HEK293 (cell line): ENCODE data around the gene BCL11B.

ENCODE experiments used
- GLI2 ChIP-seq: fragments of 450-650 bp; formaldehyde crosslinking; IDR thresholded peaks from 2 replicates; pipeline ENCODE4; 2017; ENCODE audit warnings: missing biosample characterization, missing genetic modification characterization, low read depth, borderline replicate concordance
- INSM2 ChIP-seq: fragments of 450-650 bp; formaldehyde crosslinking; IDR thresholded peaks from 2 replicates; pipeline ENCODE4 v1.5.1; 2016; ENCODE audit warnings: missing biosample characterization, missing genetic modification characterization
- KLF7 ChIP-seq: fragments of 450-650 bp; formaldehyde crosslinking; IDR thresholded peaks from 2 replicates; pipeline ENCODE4 v1.5.1; 2016; ENCODE audit warnings: missing biosample characterization, missing genetic modification characterization, borderline replicate concordance
- PBX3 ChIP-seq: sonication (generic); formaldehyde crosslinking; IDR thresholded peaks from 2 replicates; pipeline ENCODE4 v1.8.1; 2022; ENCODE audit warnings: mild to moderate bottlenecking, moderate library complexity, missing genetic modification reagents
- YY2 ChIP-seq: fragments of 450-650 bp; formaldehyde crosslinking; IDR thresholded peaks from 2 replicates; pipeline ENCODE4 v1.5.1; 2016; ENCODE audit warnings: missing biosample characterization, missing genetic modification characterization
- ZBTB20 ChIP-seq: fragments of 450-650 bp; formaldehyde crosslinking; IDR thresholded peaks from 2 replicates; pipeline ENCODE4 v1.5.1; 2016; ENCODE audit warnings: missing biosample characterization, missing genetic modification characterization
- ZBTB21 ChIP-seq: fragments of 450-650 bp; formaldehyde crosslinking; IDR thresholded peaks from 2 replicates; pipeline ENCODE4 v1.5.1; 2017; ENCODE audit warnings: missing biosample characterization, missing genetic modification characterization
- ZBTB26 ChIP-seq: fragments of 450-650 bp; formaldehyde crosslinking; optimal IDR thresholded peaks from 2 replicates; pipeline ENCODE3; 2016; ENCODE audit warnings: missing biosample characterization, mild to moderate bottlenecking, missing genetic modification characterization
- ZNF121 ChIP-seq: fragments of 450-650 bp; formaldehyde crosslinking; IDR thresholded peaks from 2 replicates; pipeline ENCODE4 v1.5.1; 2016; ENCODE audit warnings: missing biosample characterization, missing genetic modification characterization
- ZNF133 ChIP-seq: fragments of 450-650 bp; formaldehyde crosslinking; IDR thresholded peaks from 2 replicates; pipeline ENCODE4 v1.5.1; 2016; ENCODE audit warnings: missing biosample characterization, missing genetic modification characterization
- ZNF157 ChIP-seq: fragments of 450-650 bp; formaldehyde crosslinking; IDR thresholded peaks from 2 replicates; pipeline ENCODE4 v1.5.1; 2016; ENCODE audit warnings: missing biosample characterization, missing genetic modification characterization
- ZNF341 ChIP-seq: fragments of 450-650 bp; formaldehyde crosslinking; IDR thresholded peaks from 2 replicates; pipeline ENCODE4; 2016; ENCODE audit warnings: low read depth, missing biosample characterization, missing genetic modification characterization
- ZNF366 ChIP-seq: fragments of 450-650 bp; formaldehyde crosslinking; conservative IDR thresholded peaks from 2 replicates; pipeline ENCODE4 v1.5.1; 2016; ENCODE audit warnings: missing biosample characterization, missing genetic modification characterization
- ZNF449 ChIP-seq: fragments of 450-650 bp; formaldehyde crosslinking; IDR thresholded peaks from 2 replicates; pipeline ENCODE4 v1.5.1; 2017; ENCODE audit warnings: missing biosample characterization, mild to moderate bottlenecking, missing genetic modification characterization, moderate library complexity
- ZNF48 ChIP-seq: fragments of 450-650 bp; formaldehyde crosslinking; IDR thresholded peaks from 2 replicates; pipeline ENCODE4 v1.5.1; 2016; ENCODE audit warnings: missing biosample characterization, missing genetic modification characterization
- ZNF548 ChIP-seq: fragments of 450-650 bp; formaldehyde crosslinking; IDR thresholded peaks from 2 replicates; pipeline ENCODE4 v1.5.1; 2016; ENCODE audit warnings: missing biosample characterization, missing genetic modification characterization
- ZNF585B ChIP-seq: fragments of 450-650 bp; formaldehyde crosslinking; IDR thresholded peaks from 2 replicates; pipeline ENCODE4 v1.5.1; 2016; ENCODE audit warnings: missing biosample characterization, missing genetic modification characterization
- ZNF621 ChIP-seq: fragments of 450-650 bp; formaldehyde crosslinking; IDR thresholded peaks from 2 replicates; pipeline ENCODE4 v1.5.1; 2017; ENCODE audit warnings: missing biosample characterization, missing genetic modification characterization
- ZNF664 ChIP-seq: fragments of 450-650 bp; formaldehyde crosslinking; IDR thresholded peaks from 2 replicates; pipeline ENCODE4 v1.5.1; 2016; ENCODE audit warnings: missing biosample characterization, missing genetic modification characterization
- ZNF776 ChIP-seq: fragments of 450-650 bp; formaldehyde crosslinking; IDR thresholded peaks from 2 replicates; pipeline ENCODE4 v1.5.0; 2017; ENCODE audit warnings: missing biosample characterization, missing genetic modification characterization, borderline replicate concordance
- ZSCAN16 ChIP-seq: fragments of 450-650 bp; formaldehyde crosslinking; IDR thresholded peaks from 2 replicates; pipeline ENCODE4 v1.5.1; 2016; ENCODE audit warnings: missing biosample characterization, missing genetic modification characterization
- ZSCAN30 ChIP-seq: fragments of 450-650 bp; IDR thresholded peaks from 2 replicates; pipeline ENCODE4 v1.5.1; 2018; ENCODE audit warnings: missing biosample characterization, mild to moderate bottlenecking, missing genetic modification characterization, moderate library complexity
- TF ChIP-seq, protein P1 (sequence below): fragments of 450-650 bp; formaldehyde crosslinking; IDR thresholded peaks from 2 replicates; pipeline ENCODE4 v1.5.1; 2016; ENCODE audit warnings: missing biosample characterization, missing genetic modification characterization, low read depth
- TF ChIP-seq, protein P2 (sequence below): fragments of 450-650 bp; formaldehyde crosslinking; IDR thresholded peaks from 2 replicates; pipeline ENCODE4 v1.5.1; 2017; ENCODE audit warnings: missing biosample characterization, missing genetic modification characterization
- TF ChIP-seq, protein P3 (sequence below): fragments of 450-650 bp; formaldehyde crosslinking; IDR thresholded peaks from 2 replicates; pipeline ENCODE4 v1.5.1; 2016; ENCODE audit warnings: missing biosample characterization, missing genetic modification characterization

Gene BCL11B

GRCh38 chr14:99274346-99275221 is 2.6 kb upstream of the BCL11B start (continued):
- TF ChIP-seq PBX3 (CRISPR knock-in tag) (peak; percentile 79; the same call in 1 of the 2 replicates), ZSCAN30 (tag by site-specific recombination) (peak; percentile 86), ZNF776 (tag by site-specific recombination) (no peak), ZNF157 (no peak), ZNF48 (tag by site-specific recombination) (no peak), ZNF133 (tag by site-specific recombination) (no peak), ZNF449 (tag by site-specific recombination) (0 out of 2 replicates have a peak, but pooled peaks have one; percentile 19), ZNF366 (peak; percentile 92), INSM2 (tag by site-specific recombination) (peak; percentile 90), ZNF664 (tag by site-specific recombination) (no peak), KLF7 (tag by site-specific recombination) (no peak), ZSCAN16 (no peak; the same call in 1 of the 2 replicates), YY2 (tag by site-specific recombination) (no peak), ZNF548 (0 out of 2 replicates have a peak, but pooled peaks have one; percentile 8), ZBTB21 (peak; percentile 48; the same call in 1 of the 2 replicates), GLI2 (tag by site-specific recombination) (no peak), ZBTB20 (tag by site-specific recombination) (peak; percentile 65; the same call in 1 of the 2 replicates), ZNF621 (tag by site-specific recombination) (no peak), ZNF121 (tag by site-specific recombination) (peak; percentile 74; the same call in 1 of the 2 replicates), ZNF341 (tag by site-specific recombination) (peak; percentile 72), ZBTB26 (tag by site-specific recombination) (peak; percentile 88), ZNF585B (tag by site-specific recombination) (no peak)
- TF ChIP-seq, protein P1, sequence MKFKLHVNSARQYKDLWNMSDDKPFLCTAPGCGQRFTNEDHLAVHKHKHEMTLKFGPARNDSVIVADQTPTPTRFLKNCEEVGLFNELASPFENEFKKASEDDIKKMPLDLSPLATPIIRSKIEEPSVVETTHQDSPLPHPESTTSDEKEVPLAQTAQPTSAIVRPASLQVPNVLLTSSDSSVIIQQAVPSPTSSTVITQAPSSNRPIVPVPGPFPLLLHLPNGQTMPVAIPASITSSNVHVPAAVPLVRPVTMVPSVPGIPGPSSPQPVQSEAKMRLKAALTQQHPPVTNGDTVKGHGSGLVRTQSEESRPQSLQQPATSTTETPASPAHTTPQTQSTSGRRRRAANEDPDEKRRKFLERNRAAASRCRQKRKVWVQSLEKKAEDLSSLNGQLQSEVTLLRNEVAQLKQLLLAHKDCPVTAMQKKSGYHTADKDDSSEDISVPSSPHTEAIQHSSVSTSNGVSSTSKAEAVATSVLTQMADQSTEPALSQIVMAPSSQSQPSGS: no peak
- TF ChIP-seq, protein P2, sequence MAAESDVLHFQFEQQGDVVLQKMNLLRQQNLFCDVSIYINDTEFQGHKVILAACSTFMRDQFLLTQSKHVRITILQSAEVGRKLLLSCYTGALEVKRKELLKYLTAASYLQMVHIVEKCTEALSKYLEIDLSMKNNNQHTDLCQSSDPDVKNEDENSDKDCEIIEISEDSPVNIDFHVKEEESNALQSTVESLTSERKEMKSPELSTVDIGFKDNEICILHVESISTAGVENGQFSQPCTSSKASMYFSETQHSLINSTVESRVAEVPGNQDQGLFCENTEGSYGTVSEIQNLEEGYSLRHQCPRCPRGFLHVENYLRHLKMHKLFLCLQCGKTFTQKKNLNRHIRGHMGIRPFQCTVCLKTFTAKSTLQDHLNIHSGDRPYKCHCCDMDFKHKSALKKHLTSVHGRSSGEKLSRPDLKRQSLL (tag by site-specific recombination): peak; percentile 83
- TF ChIP-seq, protein P3, sequence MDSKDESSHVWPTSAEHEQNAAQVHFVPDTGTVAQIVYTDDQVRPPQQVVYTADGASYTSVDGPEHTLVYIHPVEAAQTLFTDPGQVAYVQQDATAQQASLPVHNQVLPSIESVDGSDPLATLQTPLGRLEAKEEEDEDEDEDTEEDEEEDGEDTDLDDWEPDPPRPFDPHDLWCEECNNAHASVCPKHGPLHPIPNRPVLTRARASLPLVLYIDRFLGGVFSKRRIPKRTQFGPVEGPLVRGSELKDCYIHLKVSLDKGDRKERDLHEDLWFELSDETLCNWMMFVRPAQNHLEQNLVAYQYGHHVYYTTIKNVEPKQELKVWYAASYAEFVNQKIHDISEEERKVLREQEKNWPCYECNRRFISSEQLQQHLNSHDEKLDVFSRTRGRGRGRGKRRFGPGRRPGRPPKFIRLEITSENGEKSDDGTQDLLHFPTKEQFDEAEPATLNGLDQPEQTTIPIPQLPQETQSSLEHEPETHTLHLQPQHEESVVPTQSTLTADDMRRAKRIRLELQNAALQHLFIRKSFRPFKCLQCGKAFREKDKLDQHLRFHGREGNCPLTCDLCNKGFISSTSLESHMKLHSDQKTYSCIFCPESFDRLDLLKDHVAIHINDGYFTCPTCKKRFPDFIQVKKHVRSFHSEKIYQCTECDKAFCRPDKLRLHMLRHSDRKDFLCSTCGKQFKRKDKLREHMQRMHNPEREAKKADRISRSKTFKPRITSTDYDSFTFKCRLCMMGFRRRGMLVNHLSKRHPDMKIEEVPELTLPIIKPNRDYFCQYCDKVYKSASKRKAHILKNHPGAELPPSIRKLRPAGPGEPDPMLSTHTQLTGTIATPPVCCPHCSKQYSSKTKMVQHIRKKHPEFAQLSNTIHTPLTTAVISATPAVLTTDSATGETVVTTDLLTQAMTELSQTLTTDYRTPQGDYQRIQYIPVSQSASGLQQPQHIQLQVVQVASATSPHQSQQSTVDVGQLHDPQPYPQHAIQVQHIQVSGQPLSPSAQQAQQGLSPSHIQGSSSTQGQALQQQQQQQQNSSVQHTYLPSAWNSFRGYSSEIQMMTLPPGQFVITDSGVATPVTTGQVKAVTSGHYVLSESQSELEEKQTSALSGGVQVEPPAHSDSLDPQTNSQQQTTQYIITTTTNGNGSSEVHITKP (tag by site-specific recombination): peak; percentile 97
